ENCODE data around the gene NAA20. TPM values are rescaled to one million over a fixed set of nuclear protein-coding genes. Genes with fewer than 3 reads are reported as not detected.
A peak's percentile ranks its signal among the peaks of the same experiment; 100 is the strongest.
"Not testable (repeated sequence)": the region's sequence is repeated elsewhere in the genome, so short reads cannot be mapped to it uniquely, and the experiment has no call there.

The NAA20 gene
- total and polyA plus RNA-seq, 2 donors, result 42.3 to 58.7 TPM

- WGBS, result 43% methylated on average over 9 of the region's 9 CpGs
- peak; percentile 28 for DNase-seq (ENCODE audit: extremely low spot score)
- Histone ChIP-seq H3K4me1 (ENCODE audit: insufficient read depth) (no peaks in the 10 kb centered on the region), H3K27ac (ENCODE audit: low read depth) (no peak overlapping the region), H3K4me3 (ENCODE audit: low read depth, low read length) (no peak overlapping the region), H3K36me3 (ENCODE audit: insufficient read depth) (peaks cover 3% of the 10 kb centered on the region)
Measured at GRCh38 chr20:19996917-19997316, 20.2 kb upstream of the NAA20 start.

DNA sequence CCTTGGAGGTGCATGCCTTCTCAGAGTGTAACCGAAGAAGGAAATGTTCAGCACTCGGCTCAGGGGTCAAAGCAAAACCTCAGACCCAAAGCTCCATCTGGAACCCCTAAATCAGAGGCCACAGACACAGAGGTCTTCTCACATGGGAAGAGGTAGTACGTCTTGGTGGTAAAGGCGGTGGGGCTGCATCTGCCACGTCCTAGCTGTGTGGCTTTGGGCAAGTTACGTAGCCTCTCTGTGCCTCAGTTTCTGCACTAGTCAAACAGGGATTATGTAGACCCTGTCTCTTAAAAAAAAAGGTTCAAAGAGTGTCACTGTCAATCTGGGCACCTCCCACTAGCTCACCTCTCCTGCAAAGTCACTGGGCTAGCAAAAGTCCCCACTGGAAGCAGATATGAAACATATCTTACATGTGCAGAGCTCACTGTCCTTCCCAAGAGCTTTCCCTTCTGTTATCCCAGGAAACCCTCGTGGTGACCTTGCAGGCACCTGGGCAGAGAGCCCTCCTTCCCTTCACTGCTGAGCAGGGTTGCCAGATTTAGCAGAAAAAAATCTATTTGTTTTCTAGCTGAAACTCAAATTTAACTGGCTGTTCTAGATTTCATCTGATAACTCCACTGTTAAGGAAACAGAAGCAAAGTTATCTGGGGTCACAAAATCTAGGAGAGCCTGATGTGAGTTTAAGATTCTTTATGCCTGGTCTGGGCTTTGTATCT, 18.0 kb upstream of the NAA20 start:
- H3K4me1 ChIP-seq (ENCODE audit: insufficient read depth), result no peaks in the 10 kb centered on the region
- H3K27ac ChIP-seq (ENCODE audit: low read depth), result no peak overlapping the region
- WGBS, result 86% methylated on average over 7 of the region's 7 CpGs

DNA sequence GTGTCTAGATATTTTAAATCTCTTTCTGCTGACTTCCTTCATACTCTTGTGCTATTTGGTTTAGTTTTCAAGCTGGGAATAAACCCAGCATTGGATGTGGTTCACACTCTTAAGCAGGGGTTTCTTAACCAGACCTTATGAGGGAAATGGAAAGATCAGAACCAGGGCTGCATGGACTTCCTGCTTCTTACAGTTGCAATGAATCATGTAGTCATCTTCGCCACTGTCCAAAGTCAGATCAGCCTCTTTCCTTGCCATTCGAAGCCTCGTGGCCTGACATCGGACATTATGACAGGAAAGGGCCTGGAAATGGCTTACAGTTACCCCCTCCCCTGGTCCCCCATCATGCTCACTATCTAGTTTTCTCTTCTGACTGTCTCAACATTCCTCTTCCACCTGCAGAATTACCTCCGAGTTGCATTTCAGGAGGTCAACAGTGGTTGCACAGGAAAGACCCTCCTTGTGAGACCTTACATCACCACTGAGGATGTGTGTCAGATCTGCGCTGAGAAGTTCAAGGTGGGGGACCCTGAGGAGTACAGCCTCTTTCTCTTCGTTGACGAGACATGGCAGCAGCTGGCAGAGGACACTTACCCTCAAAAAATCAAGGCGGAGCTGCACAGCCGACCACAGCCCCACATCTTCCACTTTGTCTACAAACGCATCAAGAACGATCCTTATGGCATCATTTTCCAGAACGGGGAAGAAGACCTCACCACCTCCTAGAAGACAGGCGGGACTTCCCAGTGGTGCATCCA, 16.8 kb upstream of the NAA20 start:
- H3K4me3 ChIP-seq (ENCODE audit: low read depth, low read length), result no peak overlapping the region
- no peak overlapping the region for H3K27ac ChIP-seq (ENCODE audit: low read depth)
- H3K4me1 ChIP-seq (ENCODE audit: insufficient read depth), result no peaks in the 10 kb centered on the region
- H3K36me3 ChIP-seq (ENCODE audit: insufficient read depth), result peaks cover 3% of the 10 kb centered on the region
- WGBS, result 85% methylated on average over 14 of the region's 14 CpGs
- DNase-seq (ENCODE audit: extremely low spot score), result no peak

More for the DNA sequence above, 18.0 kb upstream of the NAA20 start:
- no peak overlapping the region for H3K4me3 ChIP-seq (ENCODE audit: low read depth, low read length)
- DNase-seq (ENCODE audit: extremely low spot score), result no peak
- peaks cover 3% of the 10 kb centered on the region for H3K36me3 ChIP-seq (ENCODE audit: insufficient read depth)

GRCh38 chr20:20002101-20002998, 14.8 kb upstream of the NAA20 start:
- H3K4me3 ChIP-seq (ENCODE audit: low read depth, low read length), result no peak overlapping the region
- H3K4me1 ChIP-seq (ENCODE audit: insufficient read depth), result no peaks in the 10 kb centered on the region
- DNase-seq (ENCODE audit: extremely low spot score), result no peak
- H3K27ac ChIP-seq (ENCODE audit: low read depth), result no peak overlapping the region
- H3K36me3 ChIP-seq (ENCODE audit: insufficient read depth), result no peaks in the 10 kb centered on the region
- WGBS, result 63% methylated on average over 9 of the region's 9 CpGs

DNA sequence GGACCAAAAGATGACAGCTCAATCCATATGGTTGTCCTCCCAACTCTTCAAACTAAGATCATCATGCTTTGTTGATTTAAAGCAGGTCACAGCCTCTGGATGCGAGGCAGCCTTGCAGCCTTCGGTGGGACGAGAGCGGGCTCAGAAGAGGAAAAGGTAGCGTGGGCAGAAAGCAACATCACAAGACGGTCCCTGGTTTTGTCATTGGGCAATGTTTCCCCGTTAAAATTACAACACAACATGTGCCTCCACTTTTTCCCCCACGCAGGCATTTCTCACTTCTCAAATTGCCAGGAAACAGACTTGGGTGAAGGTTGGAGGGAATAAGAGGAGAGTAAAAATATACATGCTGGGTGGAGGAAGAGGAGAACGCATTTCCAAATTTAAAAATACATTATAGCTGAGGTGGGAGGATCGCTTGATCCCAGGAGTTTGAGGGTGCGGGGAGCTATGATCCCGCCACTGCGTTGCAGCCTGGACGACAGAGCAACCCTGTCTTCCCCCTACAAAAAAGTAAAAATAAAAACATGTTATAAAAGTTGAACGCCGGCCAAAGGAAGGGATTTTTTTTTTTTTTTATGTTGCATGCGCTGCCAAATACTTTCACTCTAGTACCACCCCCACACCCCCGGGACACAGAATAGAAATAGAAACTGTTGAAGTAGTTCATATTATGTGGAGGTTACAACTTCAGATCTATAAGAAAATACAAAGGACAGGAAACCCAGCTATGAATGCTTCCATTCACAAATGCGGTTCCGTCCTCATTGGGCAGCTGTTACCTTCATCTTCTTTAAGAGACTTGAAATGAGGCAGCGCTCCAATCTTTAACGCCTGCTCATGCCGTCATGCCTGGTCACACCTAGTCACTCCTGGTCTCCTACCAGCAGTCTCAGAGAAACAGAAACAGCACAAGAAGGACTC, 13.9 kb upstream of the NAA20 start:
- Histone ChIP-seq H3K27ac (ENCODE audit: low read depth) (no peak overlapping the region), H3K4me1 (ENCODE audit: insufficient read depth) (no peaks in the 10 kb centered on the region), H3K36me3 (ENCODE audit: insufficient read depth) (no peaks in the 10 kb centered on the region), H3K4me3 (ENCODE audit: low read depth, low read length) (no peak overlapping the region)
- 31% methylated on average over 23 of the region's 23 CpGs for WGBS
- peak; percentile 32 for DNase-seq (ENCODE audit: extremely low spot score)

- not testable (repeated sequence) for H3K27ac ChIP-seq (ENCODE audit: low read depth); H3K4me3 ChIP-seq (ENCODE audit: low read depth, low read length); H3K36me3 ChIP-seq (ENCODE audit: insufficient read depth); H3K4me1 ChIP-seq (ENCODE audit: insufficient read depth); DNase-seq (ENCODE audit: extremely low spot score)
- 74% methylated on average over 6 of the region's 6 CpGs for WGBS
Measured at GRCh38 chr20:20003955-20004322, 13.2 kb upstream of the NAA20 start.

DNA sequence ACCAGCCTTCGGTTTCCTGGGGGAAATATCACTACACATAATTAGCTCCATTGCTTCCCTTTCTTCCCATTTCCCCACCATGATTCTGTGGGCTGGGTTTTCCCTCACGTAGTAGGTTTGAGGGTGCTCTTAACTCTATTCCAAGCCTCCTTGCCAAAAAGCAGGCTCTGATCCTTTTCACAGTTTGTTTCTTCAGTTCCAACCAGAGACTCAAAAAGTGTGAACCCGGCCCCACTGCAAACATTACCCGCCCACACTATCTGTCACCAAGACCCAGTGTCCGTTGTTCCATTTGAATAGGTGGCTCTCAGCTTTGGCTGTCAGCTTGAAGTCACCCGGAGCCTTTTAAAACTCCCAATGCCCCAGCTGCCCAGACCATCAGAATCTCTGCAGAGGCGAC, 11.8 kb upstream of the NAA20 start:
- Histone ChIP-seq H3K27ac (ENCODE audit: low read depth) (no peak overlapping the region), H3K4me1 (ENCODE audit: insufficient read depth) (peaks cover 2% of the 10 kb centered on the region), H3K36me3 (ENCODE audit: insufficient read depth) (no peaks in the 10 kb centered on the region), H3K4me3 (ENCODE audit: low read depth, low read length) (no peak overlapping the region)
- WGBS, result 80% methylated on average over 7 of the region's 7 CpGs
- no peak for DNase-seq (ENCODE audit: extremely low spot score)

DNA sequence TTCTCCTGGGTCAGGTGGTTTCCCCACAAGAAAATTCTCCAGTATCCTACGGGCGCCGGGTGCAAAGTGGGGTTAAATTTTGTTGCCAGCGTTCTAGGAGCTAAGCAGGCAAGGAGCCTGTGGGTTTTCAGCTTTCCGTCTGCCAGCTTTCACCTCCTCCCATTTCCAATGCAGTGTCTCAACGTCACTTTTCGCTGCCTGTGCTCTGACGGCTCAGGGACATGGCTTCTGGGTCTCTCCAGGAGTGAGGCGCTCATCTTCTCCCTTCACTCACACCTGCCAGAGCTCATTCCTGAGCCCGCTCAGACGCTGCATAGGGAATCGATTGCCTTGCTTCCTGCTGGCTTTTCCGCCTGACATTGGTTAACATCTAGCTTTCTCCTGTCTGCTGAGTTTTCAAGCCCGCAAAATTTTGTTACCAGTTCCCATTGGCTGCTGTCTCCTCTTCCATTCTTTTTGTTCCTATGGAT, 7.3 kb upstream of the NAA20 start:
- WGBS, result 58% methylated on average over 14 of the region's 14 CpGs
- H3K4me1 ChIP-seq (ENCODE audit: insufficient read depth), result peaks cover 2% of the 10 kb centered on the region
- no peak overlapping the region for H3K4me3 ChIP-seq (ENCODE audit: low read depth, low read length)
- no peaks in the 10 kb centered on the region for H3K36me3 ChIP-seq (ENCODE audit: insufficient read depth)
- H3K27ac ChIP-seq (ENCODE audit: low read depth), result no peak overlapping the region
- no peak for DNase-seq (ENCODE audit: extremely low spot score)

- H3K4me1 ChIP-seq (ENCODE audit: insufficient read depth), result peaks cover 2% of the 10 kb centered on the region
- H3K4me3 ChIP-seq (ENCODE audit: low read depth, low read length), result no peak overlapping the region
- WGBS, result 13% methylated on average over 4 of the region's 4 CpGs
- H3K27ac ChIP-seq (ENCODE audit: low read depth), result peak overlapping the region; percentile 67
- H3K36me3 ChIP-seq (ENCODE audit: insufficient read depth), result no peaks in the 10 kb centered on the region
- DNase-seq (ENCODE audit: extremely low spot score), result peak; percentile 49
Measured at GRCh38 chr20:20010639-20011500, 6.3 kb upstream of the NAA20 start.

DNA sequence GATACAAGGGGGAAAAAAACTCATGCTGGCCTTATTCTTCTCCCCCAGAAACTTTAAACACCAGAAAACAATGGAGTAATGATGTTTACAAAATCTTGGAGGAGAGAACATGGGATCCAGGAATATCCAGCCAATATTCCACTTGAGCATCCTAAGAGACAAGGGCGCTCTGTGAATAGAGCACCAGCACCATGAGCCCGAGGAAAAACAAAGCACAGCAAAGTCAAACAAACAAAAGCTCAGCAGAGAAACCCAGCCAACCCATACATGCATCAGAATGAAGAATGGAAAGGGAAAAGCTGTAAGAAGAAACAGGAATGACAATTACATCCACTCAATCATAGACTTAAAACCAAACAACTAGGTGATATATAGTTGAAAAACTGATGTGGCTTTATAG, 4.6 kb upstream of the NAA20 start:
- Histone ChIP-seq H3K4me1 (ENCODE audit: insufficient read depth) (peaks cover 2% of the 10 kb centered on the region), H3K36me3 (ENCODE audit: insufficient read depth) (no peaks in the 10 kb centered on the region), H3K4me3 (ENCODE audit: low read depth, low read length) (no peak overlapping the region), H3K27ac (ENCODE audit: low read depth) (no peak overlapping the region)
- no peak for DNase-seq (ENCODE audit: extremely low spot score)
- 74% methylated on average over 2 of the region's 2 CpGs for WGBS

GRCh38 chr20:20014659-20015058, 2.5 kb upstream of the NAA20 start:
- peaks cover under 1% of the 10 kb centered on the region for H3K4me1 ChIP-seq (ENCODE audit: insufficient read depth)
- no peak overlapping the region for H3K27ac ChIP-seq (ENCODE audit: low read depth)
- no peak overlapping the region for H3K4me3 ChIP-seq (ENCODE audit: low read depth, low read length)
- WGBS, result 62% methylated on average over 2 of the region's 2 CpGs
- no peak for DNase-seq (ENCODE audit: extremely low spot score)
- H3K36me3 ChIP-seq (ENCODE audit: insufficient read depth), result no peaks in the 10 kb centered on the region

DNA sequence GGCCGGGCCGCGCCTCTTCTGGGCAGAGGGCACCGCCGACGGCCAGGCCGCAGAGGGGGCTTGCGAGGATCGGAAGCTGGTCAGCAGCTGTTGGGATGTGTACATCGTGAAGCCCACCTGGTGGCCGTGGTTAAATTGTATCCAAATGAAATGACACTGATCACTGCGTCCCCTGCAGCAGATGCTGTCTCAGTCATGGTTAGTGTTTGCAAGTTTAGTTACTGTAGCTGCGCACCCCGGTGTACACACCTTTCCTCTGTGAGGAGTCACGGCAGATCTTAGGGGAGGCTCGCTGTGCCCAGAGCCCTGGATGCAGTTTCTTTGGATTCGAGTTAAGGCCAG, 653 bp downstream of the NAA20 start:
- Histone ChIP-seq H3K27ac (ENCODE audit: low read depth) (peak overlapping the region; percentile 57), H3K4me3 (ENCODE audit: low read depth, low read length) (peak overlapping the region; percentile 95), H3K36me3 (ENCODE audit: insufficient read depth) (no peaks in the 10 kb centered on the region), H3K4me1 (ENCODE audit: insufficient read depth) (no peaks in the 10 kb centered on the region)
- no peak for DNase-seq (ENCODE audit: extremely low spot score)
- 3% methylated on average over 17 of the region's 17 CpGs for WGBS

All from urinary bladder (tissue), 4 donors.